ENCODE measurements around the gene EN2. TPM values are rescaled to one million over a fixed set of nuclear protein-coding genes. Genes with fewer than 3 reads are reported as not detected.

Gene EN2
- total RNA-seq, 1 experiment from 2014 or later = 1.5 TPM

- intact Hi-C loops (cut with micrococcal nuclease; ENCODE audit: unreplicated experiment) = no loop called here
- POLR2A ChIA-PET = no interaction called here
Observed at GRCh38 chr7:155465761-155466141, 7.8 kb downstream of the EN2 start.

GRCh38 chr7:155466142-155466813 is 8.3 kb downstream of the EN2 start:
- ChIA-PET POLR2A (no interaction called here), CTCF (no interaction called here)
- H3K27ac ChIP-seq (ENCODE audit: low read length) = no peak overlapping the region
- intact Hi-C loops (cut with micrococcal nuclease; ENCODE audit: unreplicated experiment) (no loop called here), in situ Hi-C loops (cut with HindIII; ENCODE audit: low pct_unique_long_range_greater_than_20kb, low sequenced_read_pairs) (no loop called here)
- ATAC-seq (no peak), DNase-seq (ENCODE audit: low read depth, low spot score) (no peak)
- no peaks in the 10 kb centered on the region for H3K9me3 ChIP-seq (ENCODE audit: control insufficient read depth, insufficient read depth, low read depth, low read length)
- no peaks in the 10 kb centered on the region; the same call in 1 of the 2 replicates for H3K4me1 ChIP-seq (ENCODE audit: control insufficient read depth, insufficient read depth, low read length)
- no peak overlapping the region for H3K4me3 ChIP-seq (ENCODE audit: low read depth in 2 of 2, low read length in 2 of 2)
- TF ChIP-seq TCF7L2 (IDR thresholded peaks at IDR 0.05; ENCODE audit: low read depth, low read length) = no peak
- no peak for TF ChIP-seq CTCF (IDR thresholded peaks at IDR 0.05)
- TF ChIP-seq SIN3A (IDR thresholded peaks at IDR 0.05; ENCODE audit: borderline replicate concordance, insufficient read depth, low read depth, low read length) = no peak
- TF ChIP-seq POLR2AphosphoS5 (IDR thresholded peaks at IDR 0.05; ENCODE audit: low read depth, low read length) = no peak
- TF ChIP-seq REST (IDR thresholded peaks at IDR 0.05; ENCODE audit: insufficient read depth in 1 of 2, low read depth in 2 of 2, low read length in 1 of 2) = no peak
- no TSS peak for BruUV-seq (replicated peaks)
- H3K27me3 ChIP-seq (ENCODE audit: control insufficient read depth, insufficient read depth, low read length) = peaks cover 4% of the 10 kb centered on the region; the same call in 1 of the 2 replicates
- H3K36me3 ChIP-seq (ENCODE audit: control insufficient read depth, insufficient read depth, low read length) = no peaks in the 10 kb centered on the region

More at GRCh38 chr7:155465761-155466141, 7.8 kb downstream of the EN2 start:
- peaks cover 4% of the 10 kb centered on the region; the same call in 1 of the 2 replicates for H3K27me3 ChIP-seq (ENCODE audit: control insufficient read depth, insufficient read depth, low read length)
- CTCF ChIA-PET = no interaction called here
- no peak for TF ChIP-seq POLR2AphosphoS5 (IDR thresholded peaks at IDR 0.05; ENCODE audit: low read depth, low read length)
- no peak for TF ChIP-seq REST (IDR thresholded peaks at IDR 0.05; ENCODE audit: insufficient read depth in 1 of 2, low read depth in 2 of 2, low read length in 1 of 2)
- no peak for TF ChIP-seq CTCF (IDR thresholded peaks at IDR 0.05)
- TF ChIP-seq SIN3A (IDR thresholded peaks at IDR 0.05; ENCODE audit: borderline replicate concordance, insufficient read depth, low read depth, low read length) = no peak
- TF ChIP-seq TCF7L2 (IDR thresholded peaks at IDR 0.05; ENCODE audit: low read depth, low read length) = no peak
- H3K4me3 ChIP-seq (ENCODE audit: low read depth in 2 of 2, low read length in 2 of 2) = no peak overlapping the region
- BruUV-seq (replicated peaks) = no TSS peak
- H3K9me3 ChIP-seq (ENCODE audit: control insufficient read depth, insufficient read depth, low read depth, low read length) = no peaks in the 10 kb centered on the region
- no peak for ATAC-seq
- no peaks in the 10 kb centered on the region; the same call in 1 of the 2 replicates for H3K4me1 ChIP-seq (ENCODE audit: control insufficient read depth, insufficient read depth, low read length)
- H3K36me3 ChIP-seq (ENCODE audit: control insufficient read depth, insufficient read depth, low read length) = no peaks in the 10 kb centered on the region
- no peak overlapping the region for H3K27ac ChIP-seq (ENCODE audit: low read length)
- no peak for DNase-seq (ENCODE audit: low read depth, low spot score)
- in situ Hi-C loops (cut with HindIII; ENCODE audit: low pct_unique_long_range_greater_than_20kb, low sequenced_read_pairs) = no loop called here

All from Panc1 (cell line).